T-cell (primary cell): ENCODE data around the gene SLC2A9. TPM values are rescaled to one million over a fixed set of nuclear protein-coding genes. Genes with fewer than 3 reads are reported as not detected.

ENCODE experiments used
- ATAC-seq, 4 experiments: fragments of 200-7000 bp in 3 of 4; fragments of 150-1000 bp in 1 of 4; cut with Tn5 transposase; replicated peaks in 1 of 4; 1 replicate in 3 of 4; 2 replicates in 1 of 4; pipeline ENCODE4 v1.10.0; 2021; ENCODE audit warnings: moderate library complexity in 3 of 4, mild to moderate bottlenecking in 2 of 4, moderate number of reproducible peaks in 1 of 4
- CTCF ChIA-PET, 2 donors: fragments of 300-600 bp; sonication (Branson Sonifier 250); formaldehyde crosslinking; loops; one replicate each; lab custom pipeline; 2022; ENCODE audit warnings: antibody characterized with exemption in 2 of 2; lab: Charles Lee
- POLR2A ChIA-PET, 2 donors: fragments of 300-600 bp; sonication (Branson Sonifier 250); formaldehyde crosslinking; loops; one replicate each; lab custom pipeline; 2022; ENCODE audit warnings: antibody characterized with exemption in 2 of 2; lab: Charles Lee
- DNase-seq, 35 experiments: peaks; one replicate each; pipeline versions ENCODE4 v3.0.0 to v3.0.0-alpha.2; 2013 to 2023
- H3K27ac ChIP-seq: one replicate; pipeline ENCODE4 v1.5.1; 2013; ENCODE audit warnings: low read length
- H3K27me3 ChIP-seq, 2 experiments: replicated peaks in 1 of 2; 1 replicate in 1 of 2; 2 replicates in 1 of 2; pipeline versions ENCODE4 v1.6.1 to v1.7.0; 2013; ENCODE audit warnings: low read length in 1 of 2, mixed read lengths in 1 of 2; ENCODE audit not compliant: control insufficient read depth in 2 of 2, insufficient read depth in 2 of 2; ENCODE audit errors: extremely low read depth in 1 of 2
- H3K36me3 ChIP-seq, 2 donors: 1 replicate in 1 of 2; 2 replicates in 1 of 2; pipeline versions ENCODE4 v1.6.1 to v1.7.0; 2013; ENCODE audit warnings: low read length in 1 of 2; ENCODE audit not compliant: control insufficient read depth in 2 of 2, insufficient read depth in 1 of 2; ENCODE audit errors: extremely low read depth in 1 of 2
- H3K4me1 ChIP-seq, 2 experiments: 1 replicate in 1 of 2; 2 replicates in 1 of 2; pipeline versions ENCODE4 v1.6.1 to v1.7.0; 2013; ENCODE audit warnings: low read length in 2 of 2, mixed read lengths in 1 of 2; ENCODE audit not compliant: insufficient read depth in 2 of 2, control insufficient read depth in 1 of 2; ENCODE audit errors: extremely low read depth in 1 of 2
- H3K4me3 ChIP-seq, 2 donors: 1 replicate in 1 of 2; 2 replicates in 1 of 2; pipeline versions ENCODE4 v1.5.1 to v1.7.0; 2013; ENCODE audit warnings: mild to moderate bottlenecking in 2 of 2, low read length in 1 of 2, moderate library complexity in 1 of 2; ENCODE audit not compliant: control insufficient read depth in 1 of 2; ENCODE audit errors: extremely low read depth in 1 of 2
- H3K9me3 ChIP-seq: 2 replicates; pipeline ENCODE4 v1.7.0; 2013
- H3K27ac Mint-ChIP-seq, 2 donors: one replicate each; pipeline ENCODE4 v1.8.0; 2020 to 2021; ENCODE audit warnings: mild to moderate bottlenecking in 2 of 2, mixed read lengths in 2 of 2
- H3K27me3 Mint-ChIP-seq, 2 donors: one replicate each; pipeline ENCODE4 v1.8.0; 2021 to 2022; ENCODE audit warnings: mixed read lengths in 2 of 2
- H3K36me3 Mint-ChIP-seq: one replicate; pipeline ENCODE4 v1.8.0; 2021; ENCODE audit warnings: mixed read lengths
- H3K4me1 Mint-ChIP-seq, 3 donors: one replicate each; pipeline ENCODE4 v1.8.0; 2020 to 2022; ENCODE audit warnings: mixed read lengths in 3 of 3, mild to moderate bottlenecking in 1 of 3
- H3K4me3 Mint-ChIP-seq, 3 donors: one replicate each; pipeline ENCODE4 v1.8.0; 2020 to 2022; ENCODE audit warnings: mild to moderate bottlenecking in 3 of 3, mixed read lengths in 3 of 3, moderate library complexity in 3 of 3
- H3K9me3 Mint-ChIP-seq, 3 donors: one replicate each; pipeline ENCODE4 v1.8.0; 2020 to 2022; ENCODE audit warnings: mixed read lengths in 3 of 3
- WGBS: methylation state at CpG from one replicate; pipeline ENCODE4 v1.1.5; 2013; ENCODE audit warnings: missing lambda C conversion rate; ENCODE audit not compliant: insufficient coverage; 5-methylcytosine and 5-hydroxymethylcytosine counted together
- total RNA-seq, 35 experiments: library from RNA in 6 of 35; stranded (reverse) in 6 of 35; fragments of 120-200 nt in 1 of 35; gene quantifications; one replicate each; pipeline versions ENCODE4 v1.2.1 to v1.2.4 and lab custom pipeline; 2013 to 2026

SLC2A9 gene
- total RNA-seq, 5 donors from 2014 or later (not counting 1 experiment from before 2014, with no cell fraction given) = 3.0 to 5.2 (median 4.4) TPM

DNA sequence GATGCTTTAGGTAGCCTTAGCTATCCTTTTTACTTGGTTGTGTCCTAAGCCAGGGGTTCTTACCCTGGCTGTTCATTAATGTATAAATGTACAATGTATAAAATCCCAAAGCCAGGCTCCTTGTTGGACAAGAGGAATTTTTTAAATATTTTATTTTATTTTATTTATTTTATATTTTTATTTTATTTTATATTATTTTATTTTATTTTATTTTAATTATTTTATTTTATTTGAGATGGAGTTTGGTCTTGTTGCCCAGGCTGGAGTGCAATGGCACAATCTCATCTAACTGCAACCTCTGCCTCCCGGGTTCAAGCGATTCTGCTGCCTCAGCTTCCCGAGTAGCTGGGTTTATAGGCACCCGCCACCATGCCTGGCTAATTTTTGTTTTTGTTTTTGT is 8.1 kb upstream of the SLC2A9 start:
- Mint-ChIP-seq H3K27me3 (peaks cover 0 to 16% of the 10 kb centered on the region in 2 donors), H3K9me3 (no peaks in the 10 kb centered on the region), H3K27ac (no peak overlapping the region), H3K4me3 (no peak overlapping the region), H3K36me3 (no peaks in the 10 kb centered on the region), H3K4me1 (peaks cover 2 to 11% (median 8%) of the 10 kb centered on the region in 3 donors)
- peaks cover 0 to 23% of the 10 kb centered on the region in 2 experiments for H3K27me3 ChIP-seq
- H3K4me1 ChIP-seq = no peaks in the 10 kb centered on the region
- ATAC-seq (no peak), DNase-seq (no peak)
- no peak overlapping the region for H3K4me3 ChIP-seq
- no peak overlapping the region for H3K27ac ChIP-seq
- WGBS = 100% methylated on average over 2 of the region's 4 CpGs
- no peaks in the 10 kb centered on the region for H3K9me3 ChIP-seq
- CTCF ChIA-PET = no interaction called here
- no peaks in the 10 kb centered on the region for H3K36me3 ChIP-seq
- POLR2A ChIA-PET = no interaction called here

DNA sequence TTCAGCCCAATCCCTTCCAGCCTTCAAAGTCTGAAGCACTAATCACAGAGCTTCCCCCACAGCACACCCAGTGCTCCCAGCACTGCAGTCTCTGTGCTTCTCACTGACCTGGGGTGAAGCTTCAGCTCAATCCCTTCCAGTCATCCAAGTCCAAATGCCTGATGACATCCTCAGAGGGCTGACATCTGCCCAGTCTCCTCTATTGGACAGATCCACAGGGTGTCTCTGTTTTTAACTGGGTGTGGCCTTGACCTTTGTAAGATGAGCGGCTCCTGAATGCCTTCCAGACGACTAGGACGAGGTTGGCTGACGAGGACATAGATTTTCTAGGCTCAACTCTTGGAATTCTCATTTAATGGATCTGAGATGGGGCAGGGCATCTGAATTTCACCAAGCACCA is 7.6 kb upstream of the SLC2A9 start:
- H3K27me3 Mint-ChIP-seq = peaks cover 0 to 15% of the 10 kb centered on the region in 2 donors
- Histone ChIP-seq H3K27me3 (peaks cover 0 to 20% of the 10 kb centered on the region in 2 experiments), H3K36me3 (no peaks in the 10 kb centered on the region), H3K4me3 (no peak overlapping the region), H3K9me3 (no peaks in the 10 kb centered on the region), H3K4me1 (no peaks in the 10 kb centered on the region), H3K27ac (no peak overlapping the region)
- no peak for DNase-seq
- no peaks in the 10 kb centered on the region for H3K36me3 Mint-ChIP-seq
- no peak for ATAC-seq
- POLR2A ChIA-PET = no interaction called here
- no CpG with 5 or more reads among the region's 4 CpGs for WGBS
- no peaks in the 10 kb centered on the region for H3K9me3 Mint-ChIP-seq
- CTCF ChIA-PET = no interaction called here
- H3K27ac Mint-ChIP-seq = no peak overlapping the region
- no peak overlapping the region for H3K4me3 Mint-ChIP-seq
- H3K4me1 Mint-ChIP-seq = peaks cover 2 to 8% (median 7%) of the 10 kb centered on the region in 3 donors

DNA sequence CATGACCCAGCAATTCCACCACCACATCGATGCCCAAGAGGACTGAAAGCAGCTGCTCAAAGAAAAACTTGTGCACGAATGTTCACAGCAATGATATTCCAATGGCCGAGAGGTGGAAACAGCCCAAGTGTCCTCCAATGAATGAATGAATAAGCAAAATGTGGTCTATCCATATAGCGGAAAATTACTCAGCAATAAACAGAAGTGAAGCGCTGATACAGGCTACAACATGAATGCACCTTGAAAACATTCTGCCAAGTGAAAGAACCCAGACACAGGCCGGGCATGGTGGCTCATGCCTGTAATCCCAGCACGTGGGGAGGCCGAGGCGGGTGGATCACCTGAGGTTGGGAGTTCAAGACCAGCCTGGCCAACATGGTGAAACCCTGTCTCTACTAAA is 5.2 kb upstream of the SLC2A9 start:
- Histone ChIP-seq H3K36me3 (no peaks in the 10 kb centered on the region), H3K4me1 (no peaks in the 10 kb centered on the region), H3K27ac (no peak overlapping the region), H3K9me3 (no peaks in the 10 kb centered on the region), H3K27me3 (peaks cover 0 to 10% of the 10 kb centered on the region in 2 experiments), H3K4me3 (no peak overlapping the region)
- CTCF ChIA-PET = no interaction called here
- Mint-ChIP-seq H3K36me3 (no peaks in the 10 kb centered on the region), H3K27me3 (peaks cover 0 to 7% of the 10 kb centered on the region in 2 donors), H3K4me3 (no peak overlapping the region), H3K27ac (no peak overlapping the region), H3K4me1 (no peaks in the 10 kb centered on the region), H3K9me3 (no peaks in the 10 kb centered on the region)
- POLR2A ChIA-PET = interaction anchor here (0.7 kb wide), 2 partner anchors 73 to 592 kb away, joined by 4 to 5 read pairs; no protein-coding TSS in a partner anchor
- no peak for ATAC-seq
- WGBS = 91% methylated on average over 7 of the region's 9 CpGs
- DNase-seq = no peak

DNA sequence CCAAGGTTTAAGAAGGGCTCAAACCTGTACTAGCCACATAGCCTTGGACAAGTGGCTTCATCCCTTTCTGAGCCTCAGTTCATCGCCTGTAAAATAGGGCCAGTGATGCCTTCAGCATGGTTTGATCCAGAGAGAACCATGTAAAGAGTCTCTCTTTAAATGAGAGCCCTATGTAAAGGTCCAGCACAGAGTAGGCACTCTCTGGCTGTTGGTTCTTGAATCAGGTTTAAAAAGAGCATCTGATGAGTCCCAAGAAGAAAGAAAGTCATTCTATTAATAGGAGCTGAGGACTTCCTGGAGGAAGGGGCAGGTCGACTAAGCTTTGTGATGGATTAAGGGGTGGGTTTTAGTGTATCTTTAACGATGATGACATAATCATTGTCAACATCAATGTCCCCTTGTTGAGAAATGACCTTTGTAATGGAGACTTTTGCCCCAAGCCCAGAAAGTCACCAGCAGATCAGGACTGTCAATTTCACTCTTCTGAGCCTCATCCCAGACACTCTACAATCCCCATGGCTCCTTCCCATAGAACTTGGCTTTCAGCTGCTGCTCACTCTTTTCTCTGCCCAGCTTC is 4.0 kb upstream of the SLC2A9 start:
- peaks cover 0 to 5% (median 0%) of the 10 kb centered on the region in 3 donors for H3K4me1 Mint-ChIP-seq
- ChIA-PET CTCF (interaction anchor here in 1 of 2 donors (1.5 kb wide), 1 partner anchor 11 kb away, joined by 3 read pairs; no protein-coding TSS in a partner anchor), POLR2A (no interaction called here)
- no peak overlapping the region for H3K27ac Mint-ChIP-seq
- H3K4me3 Mint-ChIP-seq = no peak overlapping the region
- H3K36me3 ChIP-seq = no peaks in the 10 kb centered on the region
- H3K36me3 Mint-ChIP-seq = no peaks in the 10 kb centered on the region
- peaks cover 0 to 7% of the 10 kb centered on the region in 2 donors for H3K27me3 Mint-ChIP-seq
- H3K4me3 ChIP-seq = no peak overlapping the region
- no peak overlapping the region for H3K27ac ChIP-seq
- DNase-seq (no peak), ATAC-seq (no peak)
- H3K9me3 Mint-ChIP-seq = no peaks in the 10 kb centered on the region
- H3K4me1 ChIP-seq = no peaks in the 10 kb centered on the region
- H3K9me3 ChIP-seq = no peaks in the 10 kb centered on the region
- H3K27me3 ChIP-seq = peaks cover 0 to 10% of the 10 kb centered on the region in 2 experiments
- no CpG with 5 or more reads among the region's 3 CpGs for WGBS

DNA sequence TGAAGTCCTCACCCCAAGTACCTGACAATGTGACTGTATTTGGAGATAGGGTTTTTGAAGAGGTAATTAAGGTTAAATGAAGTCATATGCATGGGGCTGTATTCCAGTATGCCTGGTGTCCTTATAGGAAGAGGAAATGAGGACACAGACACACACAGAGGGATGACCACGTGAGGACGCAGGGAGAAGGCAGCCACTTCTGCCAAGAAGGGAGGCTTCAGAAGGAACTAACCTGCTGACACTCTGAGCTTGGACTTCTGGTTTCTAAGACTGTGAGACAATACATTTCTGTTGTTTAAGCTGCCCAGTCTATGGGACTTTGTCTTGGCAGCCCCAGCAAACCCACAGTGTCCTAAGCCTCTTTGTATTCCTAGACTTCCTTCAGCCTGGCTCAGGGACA is 3.0 kb upstream of the SLC2A9 start:
- H3K4me3 Mint-ChIP-seq = no peak overlapping the region
- no peaks in the 10 kb centered on the region for H3K36me3 ChIP-seq
- H3K27me3 Mint-ChIP-seq = peaks cover 0 to 7% of the 10 kb centered on the region in 2 donors
- DNase-seq = no peak
- no peaks in the 10 kb centered on the region for H3K9me3 ChIP-seq
- ATAC-seq = no peak
- H3K9me3 Mint-ChIP-seq = no peaks in the 10 kb centered on the region
- H3K4me1 ChIP-seq = peaks cover 0 to 5% of the 10 kb centered on the region in 2 experiments
- no peak overlapping the region for H3K27ac ChIP-seq
- peaks cover 2 to 15% (median 9%) of the 10 kb centered on the region in 3 donors for H3K4me1 Mint-ChIP-seq
- ChIA-PET POLR2A (no interaction called here), CTCF (no interaction called here)
- no peaks in the 10 kb centered on the region for H3K36me3 Mint-ChIP-seq
- H3K27me3 ChIP-seq = peaks cover 0 to 10% of the 10 kb centered on the region in 2 experiments
- 83% methylated on average over 2 of the region's 2 CpGs for WGBS
- no peak overlapping the region for H3K4me3 ChIP-seq
- no peak overlapping the region for H3K27ac Mint-ChIP-seq

DNA sequence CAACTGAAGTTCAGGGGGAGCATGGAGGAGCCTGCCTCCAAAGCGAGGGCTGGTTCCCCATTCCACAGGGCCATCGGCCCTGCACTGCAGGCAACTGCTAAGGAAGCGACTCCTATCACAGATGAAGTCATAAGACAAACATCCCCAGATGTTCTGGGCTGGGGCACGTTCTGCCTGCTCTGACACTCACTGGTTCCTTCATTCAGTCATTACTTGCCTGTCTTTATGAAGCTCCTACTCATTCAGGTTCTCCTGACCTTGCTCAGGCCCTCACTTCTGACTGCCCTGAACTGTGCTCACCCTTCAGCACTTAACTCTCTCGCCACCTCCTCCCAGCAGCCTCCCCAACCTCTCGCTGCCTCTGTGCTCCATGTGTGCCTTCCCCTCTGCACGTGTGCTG is 2.5 kb upstream of the SLC2A9 start:
- Mint-ChIP-seq H3K9me3 (no peaks in the 10 kb centered on the region), H3K27ac (no peak overlapping the region), H3K4me3 (no peak overlapping the region), H3K4me1 (peaks cover 5 to 20% (median 14%) of the 10 kb centered on the region in 3 donors), H3K36me3 (no peaks in the 10 kb centered on the region), H3K27me3 (peaks cover 0 to 6% of the 10 kb centered on the region in 2 donors)
- ATAC-seq (no peak), DNase-seq (no peak)
- ChIA-PET CTCF (interaction anchor here in 1 of 2 donors (1.1 kb wide), 1 partner anchor 42 kb away, joined by 3 read pairs; no protein-coding TSS in a partner anchor), POLR2A (no interaction called here)
- Histone ChIP-seq H3K4me1 (peaks cover 0 to 10% of the 10 kb centered on the region in 2 experiments), H3K27ac (no peak overlapping the region), H3K27me3 (peaks cover 0 to 6% of the 10 kb centered on the region in 2 experiments), H3K36me3 (no peaks in the 10 kb centered on the region), H3K4me3 (no peak overlapping the region), H3K9me3 (no peaks in the 10 kb centered on the region)
- WGBS = 81% methylated on average over 7 of the region's 7 CpGs
